NCI-H146 treated with DMSO at 0.1 percent for 48 hours (cell line): Measurements from ENCODE around the gene DGCR6L.
"Not testable (repeated sequence)": the region's sequence is repeated elsewhere in the genome, so short reads cannot be mapped to it uniquely, and the experiment has no call there.

Experiments used
- DNase-seq: peaks from one replicate; lab custom pipeline; 2025; ENCODE audit not compliant: unreplicated experiment; lab: John Stamatoyannopoulos, UW

The DGCR6L gene

GRCh38 chr22:20310773-20311172 lies 9.1 kb downstream of the DGCR6L start:
- not testable (repeated sequence) for DNase-seq

DNA sequence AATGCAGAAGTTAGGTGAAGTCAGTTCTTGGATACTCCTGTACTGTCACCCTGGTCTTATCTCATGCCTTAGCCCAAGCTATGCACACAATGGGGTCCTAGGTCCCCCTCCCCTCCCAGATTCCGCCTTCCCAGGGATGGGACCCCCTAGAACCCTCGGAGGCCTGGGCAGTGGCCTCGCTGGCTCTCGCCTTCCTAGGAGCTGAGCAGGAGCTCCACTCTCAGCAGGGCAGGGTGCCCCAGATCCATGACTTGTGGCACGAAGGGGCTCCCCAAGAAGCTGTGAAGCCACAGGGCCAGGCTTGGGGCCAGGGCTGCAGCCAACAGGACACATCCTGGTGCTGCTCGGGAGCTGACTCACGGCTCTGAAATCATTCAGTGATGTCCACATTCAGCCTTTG lies 9.7 kb downstream of the DGCR6L start:
- DNase-seq = not testable (repeated sequence)

DNA sequence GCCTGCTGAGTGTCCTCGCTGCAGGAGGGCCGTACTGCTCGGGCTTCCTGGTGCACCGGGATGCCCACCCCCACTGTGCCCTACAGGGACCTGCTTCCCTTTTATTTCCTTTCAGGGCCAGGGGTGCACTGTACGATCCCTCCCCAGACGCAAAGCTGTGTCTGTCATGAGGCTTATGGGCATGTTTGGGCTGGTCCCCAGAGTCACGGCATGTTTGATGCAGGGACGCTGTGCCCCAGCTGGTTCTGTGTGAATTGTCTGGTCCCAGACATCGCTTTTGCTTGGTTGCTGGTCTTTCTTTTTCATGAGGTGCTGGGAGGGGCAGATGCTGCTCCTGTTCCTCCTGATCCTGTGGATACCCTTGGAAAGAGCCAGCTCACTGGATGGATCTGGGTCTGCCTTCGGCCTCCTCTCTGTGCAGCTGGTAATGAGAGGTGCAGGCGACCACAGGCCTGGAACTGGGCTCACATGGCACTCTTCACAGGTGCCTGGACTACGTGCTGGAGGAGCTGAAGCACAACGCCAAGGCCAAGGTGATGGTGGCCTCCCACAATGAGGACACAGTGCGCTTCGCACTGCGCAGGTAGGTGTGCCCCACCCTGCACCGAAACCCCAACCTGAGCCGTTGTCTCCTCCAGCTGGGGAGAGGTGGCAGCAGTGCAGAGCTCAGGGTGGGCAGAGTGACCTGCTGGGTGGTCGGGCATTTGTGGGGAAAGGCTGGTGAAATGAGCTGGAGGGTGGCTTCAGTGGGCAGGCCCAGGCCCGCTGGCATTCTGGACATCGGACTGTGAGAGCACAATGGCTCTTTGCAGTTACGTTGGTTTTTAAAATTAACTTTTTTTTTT lies 10.8 kb downstream of the DGCR6L start:
- not testable (repeated sequence) for DNase-seq

DNA sequence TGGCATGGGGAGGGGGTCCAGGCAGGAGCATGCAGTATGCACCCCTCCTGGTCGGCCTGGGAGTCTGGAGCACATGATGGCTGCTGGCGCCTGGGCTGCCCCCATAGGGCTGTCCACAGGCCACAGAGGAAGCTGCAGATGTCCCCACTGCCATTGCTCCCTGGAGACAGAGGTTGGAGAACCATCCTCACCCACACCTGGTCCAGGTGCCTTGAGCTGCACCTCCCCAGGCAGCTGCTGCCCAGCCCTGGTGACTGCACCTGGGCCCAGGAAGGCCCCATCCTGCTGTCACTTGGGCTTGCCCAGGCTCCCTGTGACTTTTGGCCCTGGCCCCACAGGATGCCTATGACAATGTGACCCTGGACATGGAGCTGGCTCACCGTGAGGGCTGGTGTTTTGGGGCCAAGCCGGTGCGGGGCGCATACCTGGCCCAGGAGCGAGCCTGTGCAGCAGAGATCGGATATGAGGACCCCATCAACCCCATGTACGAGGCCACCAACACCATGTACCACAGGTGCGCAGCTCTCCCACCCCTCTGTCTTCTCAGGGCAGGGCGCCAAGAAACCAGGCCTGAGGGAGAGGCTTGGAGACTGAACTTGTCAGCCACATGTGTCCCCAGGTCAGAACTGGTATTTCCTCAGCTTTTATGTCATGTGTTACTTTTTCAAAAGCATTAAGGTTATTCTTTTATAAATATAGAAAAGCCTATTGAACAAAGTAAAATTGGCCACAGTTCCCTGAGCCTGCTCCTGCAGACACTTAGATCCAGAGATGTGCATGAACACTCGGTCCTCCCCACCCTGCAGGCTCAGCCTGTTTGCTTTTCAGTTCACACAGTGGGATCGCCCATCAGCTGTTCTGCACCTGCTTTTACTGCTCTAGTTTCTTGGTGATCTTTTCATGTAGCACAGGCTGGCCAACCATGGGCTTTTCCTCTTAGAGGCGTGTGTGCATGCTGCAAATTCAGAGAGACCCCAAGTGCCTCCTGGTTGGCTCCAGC lies 12.1 kb downstream of the DGCR6L start:
- DNase-seq = not testable (repeated sequence)

- DNase-seq = not testable (repeated sequence)
These were observed 13.0 kb downstream of the DGCR6L start for GRCh38 chr22:20306646-20307447.

GRCh38 chr22:20305894-20306645 lies 13.8 kb downstream of the DGCR6L start:
- DNase-seq = no peak

DNA sequence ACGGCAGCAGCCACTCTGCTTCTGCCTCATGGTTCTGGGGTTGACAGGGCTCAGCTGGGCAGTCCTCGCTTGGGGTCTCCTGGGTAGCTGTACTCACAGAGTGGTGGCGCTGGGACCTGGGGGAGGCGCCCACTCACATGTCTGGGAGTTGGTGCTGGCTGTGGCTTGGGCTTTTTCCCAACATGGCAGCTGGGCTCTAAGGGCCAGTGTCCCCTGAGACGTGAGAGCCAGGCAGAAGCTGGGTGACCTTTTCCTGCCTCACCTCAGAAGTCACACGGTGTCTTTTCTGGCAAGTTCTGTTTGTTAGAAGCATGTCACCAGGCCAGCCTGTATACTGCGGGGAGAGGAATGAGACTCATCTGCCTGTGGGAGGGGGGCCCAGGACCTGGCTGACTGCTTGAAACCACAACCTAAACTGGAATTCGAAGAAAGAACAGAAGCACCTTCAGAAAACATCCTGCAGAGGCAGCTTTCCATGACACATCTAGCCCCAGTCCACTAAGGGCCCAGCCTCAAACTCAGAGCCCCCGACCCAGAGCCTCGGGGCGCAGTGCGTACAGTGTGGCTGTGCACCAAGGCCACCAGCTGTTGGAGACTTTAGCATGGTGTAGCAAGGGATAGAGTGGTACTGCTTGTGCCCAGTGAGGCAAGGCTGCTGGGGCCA lies 14.5 kb downstream of the DGCR6L start:
- not testable (repeated sequence) for DNase-seq

DNA sequence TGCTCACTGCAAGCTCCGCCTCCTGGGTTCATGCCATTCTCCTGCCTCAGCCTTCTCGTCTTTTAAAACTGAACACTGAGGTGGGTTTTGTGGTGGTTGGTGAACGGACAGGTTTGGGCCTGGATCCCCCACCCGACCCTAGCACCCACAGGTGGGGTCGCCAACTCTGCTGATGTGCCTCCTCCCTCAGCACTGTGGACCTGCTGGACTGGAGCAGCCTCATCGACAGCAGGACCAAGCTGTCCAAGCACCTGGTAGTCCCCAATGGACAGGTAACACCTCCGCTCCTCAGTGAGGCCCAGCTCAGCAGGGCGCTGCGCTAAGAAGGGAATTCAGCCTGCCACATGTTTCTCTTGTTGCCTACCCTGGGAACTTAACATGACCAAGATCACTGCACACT lies 15.2 kb downstream of the DGCR6L start:
- DNase-seq = no peak

- DNase-seq = not testable (repeated sequence)
These were observed 16.7 kb downstream of the DGCR6L start for GRCh38 chr22:20303229-20303534.

GRCh38 chr22:20302438-20303228 lies 17.2 kb downstream of the DGCR6L start:
- no peak for DNase-seq

- no peak for DNase-seq
These were observed 20.1 kb downstream of the DGCR6L start for GRCh38 chr22:20299746-20300136.

- DNase-seq = peak; percentile 64
These were observed 20.8 kb downstream of the DGCR6L start for GRCh38 chr22:20298803-20299745.

GRCh38 chr22:20298110-20298802 lies 21.6 kb downstream of the DGCR6L start:
- DNase-seq = no peak

DNA sequence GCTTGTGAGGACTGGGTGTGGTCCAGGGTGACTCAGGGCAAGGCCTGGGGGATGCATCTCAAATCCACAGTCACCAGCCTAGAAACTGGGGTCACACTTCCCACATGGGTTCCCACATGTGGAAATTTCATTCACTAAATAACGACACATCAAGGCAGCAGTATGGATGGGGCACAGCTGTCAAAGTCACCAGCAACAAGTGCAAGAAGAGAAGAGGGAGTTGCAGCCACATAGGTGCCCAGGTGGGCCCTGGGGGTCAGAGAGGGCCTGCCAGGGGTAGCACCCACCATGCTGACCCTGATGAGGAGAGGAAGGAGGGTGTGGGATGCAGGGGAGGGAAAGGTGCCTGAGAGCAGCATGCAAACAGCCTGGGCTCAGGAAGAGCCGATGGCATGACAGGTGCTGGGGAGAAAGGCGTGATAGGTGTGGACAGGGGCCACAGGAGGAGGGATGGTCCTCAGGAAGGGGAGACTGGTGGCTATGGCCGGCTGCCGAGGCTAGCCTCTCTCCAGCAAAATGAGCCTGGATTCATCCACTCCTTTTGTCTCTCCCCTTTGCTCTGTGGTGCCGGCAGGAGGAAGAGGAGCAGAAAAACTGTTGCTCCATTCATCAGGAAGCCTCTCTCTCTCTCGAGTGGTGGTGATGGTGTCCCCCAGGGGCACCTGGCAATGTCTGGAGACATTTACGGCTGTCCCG lies 22.3 kb downstream of the DGCR6L start:
- DNase-seq = no peak

DNA sequence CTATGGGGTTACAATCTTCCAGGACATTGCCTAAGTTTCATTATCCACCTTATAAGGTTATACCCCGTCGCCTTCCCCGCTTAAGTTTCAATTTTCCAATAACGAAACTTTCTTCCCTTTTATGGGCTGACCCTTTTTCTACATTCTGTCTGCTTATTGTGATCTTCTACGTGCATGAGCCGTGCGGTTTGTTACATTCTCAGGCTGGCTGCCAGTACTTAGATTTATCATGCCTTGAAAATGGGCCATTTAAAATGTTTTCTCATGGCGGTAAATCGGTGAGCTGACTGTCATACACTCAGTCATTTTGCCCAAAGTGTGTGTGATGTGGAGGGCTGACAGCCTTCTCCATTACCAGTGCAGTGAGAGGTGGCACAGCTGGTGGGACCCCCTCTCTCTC lies 23.3 kb downstream of the DGCR6L start:
- no peak for DNase-seq

- DNase-seq = no peak
These were observed 24.4 kb downstream of the DGCR6L start for GRCh38 chr22:20295262-20296064.
